DND-41 (cell line): ENCODE data around the gene KCNMA1.

Experiments used
- ATAC-seq: fragments of 200-7000 bp; cut with Tn5 transposase; 3 replicates; pipeline ENCODE4 v1.9.1; 2021; ENCODE audit warnings: low read depth; ENCODE audit not compliant: insufficient read depth
- DNase-seq: peaks from one replicate; pipeline ENCODE4 v3.0.0-alpha.2; 2020
- H2AFZ ChIP-seq: 2 replicates; pipeline ENCODE4 v1.6.0; 2012; ENCODE audit warnings: low read depth, low read length
- H3K27ac ChIP-seq: 2 replicates; pipeline ENCODE4 v1.5.1; 2012; ENCODE audit warnings: low read length, inconsistent platforms
- H3K27me3 ChIP-seq: fragments of 200-600 bp; sonication (generic); 2 replicates; pipeline ENCODE4 v1.6.0; 2012; ENCODE audit warnings: low read length, mild to moderate bottlenecking, inconsistent platforms; ENCODE audit not compliant: insufficient read depth, poor library complexity
- H3K36me3 ChIP-seq: 2 replicates; pipeline ENCODE4 v1.5.1; 2012; ENCODE audit warnings: low read length, inconsistent platforms; ENCODE audit not compliant: insufficient read depth
- H3K4me1 ChIP-seq: 2 replicates; pipeline ENCODE4 v1.5.1; 2012; ENCODE audit warnings: mild to moderate bottlenecking, low read length; ENCODE audit not compliant: insufficient read depth
- H3K4me2 ChIP-seq: 2 replicates; pipeline ENCODE4 v1.6.0; 2012; ENCODE audit warnings: mild to moderate bottlenecking, moderate library complexity, low read length, inconsistent platforms; ENCODE audit not compliant: insufficient read depth
- H3K4me3 ChIP-seq, 2 experiments: fragments of 200-600 bp in 1 of 2; shearing (Covaris generic) in 1 of 2; 2 replicates each; pipeline ENCODE4 v1.5.1; 2012 to 2016; ENCODE audit warnings: inconsistent platforms in 2 of 2, low read length in 2 of 2, mild to moderate bottlenecking in 2 of 2, low read depth in 1 of 2, moderate library complexity in 1 of 2
- H3K79me2 ChIP-seq: 2 replicates; pipeline ENCODE4 v1.6.0; 2012; ENCODE audit warnings: low read length, inconsistent platforms; ENCODE audit not compliant: insufficient read depth
- H3K9ac ChIP-seq: 2 replicates; pipeline ENCODE4 v1.6.0; 2012; ENCODE audit warnings: low read depth, mild to moderate bottlenecking, inconsistent platforms, low read length, moderate library complexity
- H3K9me3 ChIP-seq: 2 replicates; pipeline ENCODE4 v1.5.1; 2012; ENCODE audit warnings: low read length, moderate library complexity, mild to moderate bottlenecking, inconsistent platforms; ENCODE audit not compliant: insufficient read depth, severe bottlenecking
- H4K20me1 ChIP-seq: 2 replicates; pipeline ENCODE4 v1.6.0; 2012; ENCODE audit warnings: low read length; ENCODE audit not compliant: insufficient read depth
- CTCF ChIP-seq: IDR thresholded peaks from 2 replicates; pipeline ENCODE4 v1.5.1; 2012; ENCODE audit warnings: borderline replicate concordance, low read length, moderate library complexity, mild to moderate bottlenecking; ENCODE audit not compliant: poor library complexity, severe bottlenecking; ENCODE audit errors: extremely low read depth
- EZH2 ChIP-seq: IDR thresholded peaks from 3 replicates; pipeline ENCODE4 v1.6.1; 2012; ENCODE audit warnings: borderline replicate concordance, low read depth, mild to moderate bottlenecking, moderate library complexity, low read length, inconsistent platforms; ENCODE audit not compliant: severe bottlenecking

KCNMA1 gene

GRCh38 chr10:77121829-77122228 lies 515.8 kb downstream of the KCNMA1 start:
- DNase-seq (no peak), ATAC-seq (no peak)
- Histone ChIP-seq H3K36me3 (no peaks in the 10 kb centered on the region), H3K27ac (no peak overlapping the region), H2AFZ (no peak overlapping the region), H3K27me3 (peaks cover 10% of the 10 kb centered on the region), H3K9me3 (no peaks in the 10 kb centered on the region), H3K79me2 (no peaks in the 10 kb centered on the region), H3K9ac (no peak overlapping the region), H4K20me1 (0 out of 2 replicates have a peak, but pooled peaks cover 3% of the 10 kb centered on the region), H3K4me3 (no peak overlapping the region), H3K4me2 (no peak overlapping the region), H3K4me1 (no peaks in the 10 kb centered on the region)
- TF ChIP-seq EZH2 (no peak), CTCF (no peak)

- H3K4me1 ChIP-seq: no peaks in the 10 kb centered on the region
- H4K20me1 ChIP-seq: 0 out of 2 replicates have a peak, but pooled peaks cover 3% of the 10 kb centered on the region
- no peak overlapping the region for H3K4me2 ChIP-seq
- H3K27ac ChIP-seq: no peak overlapping the region
- DNase-seq: no peak
- no peaks in the 10 kb centered on the region for H3K36me3 ChIP-seq
- ATAC-seq: no peak
- H3K4me3 ChIP-seq: no peak overlapping the region
- no peak overlapping the region for H2AFZ ChIP-seq
- no peak overlapping the region for H3K9ac ChIP-seq
- no peaks in the 10 kb centered on the region for H3K79me2 ChIP-seq
- H3K27me3 ChIP-seq: peaks cover 14% of the 10 kb centered on the region
- H3K9me3 ChIP-seq: no peaks in the 10 kb centered on the region
- TF ChIP-seq CTCF: no peak
- TF ChIP-seq EZH2: no peak
Observed at GRCh38 chr10:77120666-77121376, 516.8 kb downstream of the KCNMA1 start.

GRCh38 chr10:77120012-77120411 lies 517.6 kb downstream of the KCNMA1 start:
- TF ChIP-seq CTCF (no peak), EZH2 (no peak)
- Histone ChIP-seq H3K9me3 (no peaks in the 10 kb centered on the region), H3K79me2 (no peaks in the 10 kb centered on the region), H3K27ac (no peak overlapping the region), H3K4me2 (no peak overlapping the region), H3K4me1 (no peaks in the 10 kb centered on the region), H2AFZ (no peak overlapping the region), H3K27me3 (peaks cover 12% of the 10 kb centered on the region), H3K9ac (no peak overlapping the region), H4K20me1 (no peaks in the 10 kb centered on the region), H3K36me3 (no peaks in the 10 kb centered on the region), H3K4me3 (no peak overlapping the region)
- ATAC-seq (no peak), DNase-seq (no peak)
